Measurements from ENCODE around the gene COTL1. TPM values are rescaled to one million over a fixed set of nuclear protein-coding genes. Genes with fewer than 3 reads are reported as not detected.

Gene COTL1
- total RNA-seq, 1 experiment from 2014 or later: 520 TPM

GRCh38 chr16:84614968-84615813, 2.7 kb downstream of the COTL1 start:
- Histone ChIP-seq H3K9me3 (replicated peaks) (no peaks in the 10 kb centered on the region), H3K36me3 (peaks cover 73% of the 10 kb centered on the region), H3K27ac (no peak overlapping the region), H3K27me3 (replicated peaks) (no peaks in the 10 kb centered on the region), H3K4me3 (peak overlapping the region; percentile 96), H3K4me1 (replicated peaks) (peaks cover 53% of the 10 kb centered on the region)
- DNase-seq (ENCODE audit: low read depth in 1 of 2, low spot score in 2 of 2): no peak

- Histone ChIP-seq H3K4me3 (no peak overlapping the region), H3K9me3 (replicated peaks) (no peaks in the 10 kb centered on the region), H3K36me3 (peaks cover 79% of the 10 kb centered on the region), H3K27ac (no peak overlapping the region), H3K27me3 (replicated peaks) (no peaks in the 10 kb centered on the region), H3K4me1 (replicated peaks) (peaks cover 47% of the 10 kb centered on the region)
- DNase-seq (ENCODE audit: low read depth in 1 of 2, low spot score in 2 of 2): no peak
These were observed 3.3 kb downstream of the COTL1 start for GRCh38 chr16:84614623-84614967.

DNA sequence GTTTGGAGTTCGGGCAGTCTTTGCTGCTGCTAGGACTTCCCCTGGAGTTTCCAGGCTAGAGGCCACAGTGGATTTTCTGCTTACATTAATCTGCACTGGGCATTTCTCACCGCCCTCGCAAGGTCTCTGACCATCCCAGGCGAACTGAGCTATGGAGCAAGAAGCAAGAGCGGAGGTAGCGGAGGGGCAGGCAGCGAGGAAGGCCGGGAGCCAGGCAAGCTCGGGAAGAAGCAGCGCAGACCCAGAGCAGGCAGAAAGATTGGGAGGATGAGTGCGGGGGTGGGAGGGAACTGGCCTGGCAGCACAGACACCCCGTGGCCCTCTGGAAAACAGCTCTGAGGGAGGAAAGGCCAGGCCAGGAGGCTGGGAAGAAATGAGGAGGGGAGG, 3.8 kb downstream of the COTL1 start:
- Histone ChIP-seq H3K4me3 (no peak overlapping the region), H3K36me3 (peaks cover 85% of the 10 kb centered on the region), H3K4me1 (replicated peaks) (peaks cover 42% of the 10 kb centered on the region), H3K27me3 (replicated peaks) (no peaks in the 10 kb centered on the region), H3K27ac (no peak overlapping the region), H3K9me3 (replicated peaks) (no peaks in the 10 kb centered on the region)
- DNase-seq (ENCODE audit: low read depth in 1 of 2, low spot score in 2 of 2): no peak

DNA sequence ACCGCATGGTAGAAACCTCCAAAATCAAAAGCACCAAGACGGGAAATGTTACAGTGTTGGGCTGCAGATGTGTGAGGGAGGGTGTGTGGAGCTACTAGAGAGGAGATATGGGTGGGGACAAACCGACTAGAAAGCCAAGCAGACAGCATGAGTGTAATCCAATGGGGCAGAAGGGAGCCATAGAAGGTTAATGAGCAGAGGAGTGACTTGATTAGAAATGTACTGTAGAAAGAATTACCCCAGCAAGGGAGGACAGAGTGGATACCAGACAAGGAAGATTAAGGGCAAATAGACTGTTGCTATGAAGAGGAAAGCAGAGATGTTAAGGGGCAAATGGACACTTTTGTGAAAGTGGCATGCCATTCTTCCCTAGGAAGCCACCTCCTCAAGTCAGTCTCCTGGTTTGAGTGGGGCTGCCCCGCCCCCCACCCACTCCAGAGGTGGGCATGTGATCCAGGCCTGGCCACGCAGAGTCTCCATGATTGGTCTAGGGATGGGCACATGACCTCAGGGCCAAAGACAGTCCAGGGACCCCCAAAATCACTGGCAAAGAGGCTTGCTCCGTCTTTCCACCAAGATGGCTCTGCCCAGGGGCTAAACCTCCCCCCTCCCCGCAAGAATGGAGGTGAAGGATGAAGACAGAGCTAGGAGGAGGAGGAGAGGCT, 4.3 kb downstream of the COTL1 start:
- Histone ChIP-seq H3K27ac (no peak overlapping the region), H3K4me1 (replicated peaks) (peaks cover 40% of the 10 kb centered on the region), H3K27me3 (replicated peaks) (no peaks in the 10 kb centered on the region), H3K4me3 (no peak overlapping the region), H3K9me3 (replicated peaks) (no peaks in the 10 kb centered on the region), H3K36me3 (peaks cover 90% of the 10 kb centered on the region)
- DNase-seq (ENCODE audit: low read depth in 1 of 2, low spot score in 2 of 2): no peak

DNA sequence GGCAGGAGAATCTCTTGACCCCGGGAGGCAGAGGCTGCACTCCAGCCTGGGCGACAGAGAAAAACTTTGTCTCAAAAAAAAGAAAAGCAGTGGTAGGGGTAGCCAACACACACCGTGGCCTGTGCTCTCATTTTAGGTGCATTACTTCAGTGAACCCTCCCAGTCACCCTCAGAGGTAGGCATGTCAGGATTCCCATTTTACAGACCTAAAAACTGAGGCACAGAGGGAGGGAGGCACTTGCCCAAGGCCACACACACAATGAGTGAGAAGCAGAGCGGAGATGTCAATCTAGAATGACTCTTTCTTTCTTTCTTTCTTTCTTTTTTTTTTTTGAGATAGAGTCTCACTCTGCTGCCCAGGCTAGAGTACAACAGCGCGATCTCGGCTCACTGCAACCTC, 5.2 kb downstream of the COTL1 start:
- Histone ChIP-seq H3K9me3 (replicated peaks) (no peaks in the 10 kb centered on the region), H3K4me1 (replicated peaks) (peaks cover 39% of the 10 kb centered on the region), H3K27me3 (replicated peaks) (no peaks in the 10 kb centered on the region), H3K27ac (no peak overlapping the region), H3K4me3 (no peak overlapping the region), H3K36me3 (peaks cover 97% of the 10 kb centered on the region)
- no peak for DNase-seq (ENCODE audit: low read depth in 1 of 2, low spot score in 2 of 2)

- Histone ChIP-seq H3K4me1 (replicated peaks) (peaks cover 32% of the 10 kb centered on the region), H3K27me3 (replicated peaks) (no peaks in the 10 kb centered on the region), H3K9me3 (replicated peaks) (no peaks in the 10 kb centered on the region), H3K27ac (no peak overlapping the region), H3K4me3 (no peak overlapping the region), H3K36me3 (peaks cover 97% of the 10 kb centered on the region)
- no peak for DNase-seq (ENCODE audit: low read depth in 1 of 2, low spot score in 2 of 2)
These were observed 6.8 kb downstream of the COTL1 start for GRCh38 chr16:84611041-84611440.

GRCh38 chr16:84610376-84610775, 7.5 kb downstream of the COTL1 start:
- no peak overlapping the region for H3K27ac ChIP-seq
- no peaks in the 10 kb centered on the region for H3K27me3 ChIP-seq (replicated peaks)
- H3K36me3 ChIP-seq: peaks cover 97% of the 10 kb centered on the region
- H3K4me3 ChIP-seq: no peak overlapping the region
- no peaks in the 10 kb centered on the region for H3K9me3 ChIP-seq (replicated peaks)
- H3K4me1 ChIP-seq (replicated peaks): peaks cover 26% of the 10 kb centered on the region
- DNase-seq (ENCODE audit: low read depth in 1 of 2, low spot score in 2 of 2): no peak

DNA sequence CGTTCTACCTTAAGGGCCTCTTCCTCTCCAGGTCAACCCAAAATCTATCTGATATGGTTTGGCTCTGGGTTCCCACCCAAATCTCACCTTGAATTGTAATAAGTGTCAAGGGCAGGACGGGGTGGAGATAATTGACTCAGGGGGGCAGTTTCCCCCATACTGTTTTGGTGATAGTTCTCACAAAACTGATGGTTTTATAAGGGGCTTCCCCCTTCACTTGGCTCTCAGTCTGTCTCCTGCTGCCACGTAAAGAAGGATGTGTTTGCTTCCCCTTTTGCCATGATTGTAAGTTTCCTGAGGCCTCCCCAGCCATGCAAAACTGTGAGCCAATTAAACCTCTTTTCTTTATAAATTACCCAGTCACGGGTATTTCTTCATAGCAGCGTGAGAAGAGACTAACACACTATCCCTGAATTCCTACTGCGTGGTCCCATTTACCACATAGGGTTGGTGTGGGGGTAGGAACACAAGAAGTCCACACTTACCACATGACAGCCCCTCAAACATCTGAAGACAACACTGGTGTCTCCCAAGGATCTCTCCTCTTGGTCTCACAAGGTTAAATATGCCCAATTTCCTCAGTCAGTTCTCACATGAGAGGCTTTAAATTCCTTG, 8.2 kb downstream of the COTL1 start:
- no peak for DNase-seq (ENCODE audit: low read depth in 1 of 2, low spot score in 2 of 2)
- Histone ChIP-seq H3K27me3 (replicated peaks) (no peaks in the 10 kb centered on the region), H3K4me3 (no peak overlapping the region), H3K9me3 (replicated peaks) (no peaks in the 10 kb centered on the region), H3K4me1 (replicated peaks) (peaks cover 26% of the 10 kb centered on the region), H3K36me3 (peaks cover 96% of the 10 kb centered on the region), H3K27ac (no peak overlapping the region)

GRCh38 chr16:84608282-84608681, 9.6 kb downstream of the COTL1 start:
- Histone ChIP-seq H3K27me3 (replicated peaks) (no peaks in the 10 kb centered on the region), H3K36me3 (peaks cover 83% of the 10 kb centered on the region), H3K4me1 (replicated peaks) (peaks cover 32% of the 10 kb centered on the region), H3K27ac (no peak overlapping the region), H3K4me3 (no peak overlapping the region), H3K9me3 (replicated peaks) (no peaks in the 10 kb centered on the region)
- no peak for DNase-seq (ENCODE audit: low read depth in 1 of 2, low spot score in 2 of 2)

GRCh38 chr16:84607694-84608093, 10.2 kb downstream of the COTL1 start:
- peaks cover 38% of the 10 kb centered on the region for H3K4me1 ChIP-seq (replicated peaks)
- H3K27ac ChIP-seq: no peak overlapping the region
- no peak for DNase-seq (ENCODE audit: low read depth in 1 of 2, low spot score in 2 of 2)
- no peak overlapping the region for H3K4me3 ChIP-seq
- H3K27me3 ChIP-seq (replicated peaks): no peaks in the 10 kb centered on the region
- H3K36me3 ChIP-seq: peaks cover 78% of the 10 kb centered on the region
- no peaks in the 10 kb centered on the region for H3K9me3 ChIP-seq (replicated peaks)

GRCh38 chr16:84607061-84607460, 10.8 kb downstream of the COTL1 start:
- no peak overlapping the region for H3K4me3 ChIP-seq
- H3K27ac ChIP-seq: no peak overlapping the region
- DNase-seq (ENCODE audit: low read depth in 1 of 2, low spot score in 2 of 2): no peak
- peaks cover 41% of the 10 kb centered on the region for H3K4me1 ChIP-seq (replicated peaks)
- no peaks in the 10 kb centered on the region for H3K9me3 ChIP-seq (replicated peaks)
- H3K27me3 ChIP-seq (replicated peaks): no peaks in the 10 kb centered on the region
- peaks cover 72% of the 10 kb centered on the region for H3K36me3 ChIP-seq

DNA sequence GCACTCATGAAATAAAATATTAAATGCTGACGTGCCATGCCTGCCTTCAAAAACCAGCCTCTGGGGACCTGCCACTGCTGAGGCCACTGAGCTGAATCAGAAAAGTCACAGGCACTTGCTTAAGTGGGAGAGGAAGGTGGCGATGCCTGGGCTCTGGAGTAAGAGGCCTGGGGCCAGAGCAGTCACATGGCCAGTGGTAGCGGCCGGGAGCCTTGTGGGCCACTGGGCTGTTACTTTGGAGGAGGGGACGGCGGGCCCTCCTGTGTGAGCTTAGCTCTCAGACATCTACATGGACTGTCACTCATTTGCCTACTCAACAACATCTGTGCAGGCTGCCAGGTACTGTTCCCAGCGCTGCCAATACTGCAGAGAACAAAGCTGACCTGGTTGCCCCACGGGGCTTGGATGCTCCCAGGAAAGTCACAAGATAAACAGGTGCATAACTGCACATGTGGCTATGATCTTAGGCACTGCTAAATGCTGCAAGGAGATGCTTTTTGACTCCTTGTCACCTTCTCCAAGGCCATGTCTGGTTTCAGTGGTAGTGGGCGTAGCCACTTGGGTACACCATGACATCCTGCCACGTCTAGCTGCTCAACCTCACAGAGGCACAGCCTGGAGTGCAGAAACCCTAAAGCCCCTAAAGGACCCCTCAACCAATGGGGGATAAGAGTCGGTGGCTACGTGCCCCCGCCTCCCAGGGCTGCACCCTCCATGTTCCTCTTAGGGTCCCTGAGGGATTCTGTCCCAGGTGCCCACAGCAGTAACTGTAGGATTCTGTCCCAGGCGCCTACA, 11.6 kb downstream of the COTL1 start:
- Histone ChIP-seq H3K4me1 (replicated peaks) (peaks cover 42% of the 10 kb centered on the region), H3K9me3 (replicated peaks) (no peaks in the 10 kb centered on the region), H3K27ac (no peak overlapping the region), H3K36me3 (peaks cover 64% of the 10 kb centered on the region), H3K27me3 (replicated peaks) (no peaks in the 10 kb centered on the region), H3K4me3 (no peak overlapping the region)
- DNase-seq (ENCODE audit: low read depth in 1 of 2, low spot score in 2 of 2): no peak

- Histone ChIP-seq H3K9me3 (replicated peaks) (no peaks in the 10 kb centered on the region), H3K4me1 (replicated peaks) (peaks cover 45% of the 10 kb centered on the region), H3K36me3 (peaks cover 59% of the 10 kb centered on the region), H3K27me3 (replicated peaks) (no peaks in the 10 kb centered on the region), H3K27ac (no peak overlapping the region), H3K4me3 (no peak overlapping the region)
- no peak for DNase-seq (ENCODE audit: low read depth in 1 of 2, low spot score in 2 of 2)
These were observed 12.5 kb downstream of the COTL1 start for GRCh38 chr16:84605339-84605848.
